SH-SY5Y (cell line): ENCODE results near the gene TET2.

Experiments
- GATA2 ChIP-seq: IDR thresholded peaks from 2 replicates; pipeline ENCODE4 v1.6.1; 2011; ENCODE audit warnings: mild to moderate bottlenecking, low read depth, low read length
- GATA3 ChIP-seq: IDR thresholded peaks from 2 replicates; pipeline ENCODE4 v1.6.1; 2011; ENCODE audit warnings: low read depth, mild to moderate bottlenecking, low read length, moderate library complexity

Gene TET2

GRCh38 chr4:105304085-105304484, 157.4 kb downstream of the TET2 start:
- TF ChIP-seq GATA2 (no peak), GATA3 (no peak)

GRCh38 chr4:105305019-105305836, 158.6 kb downstream of the TET2 start:
- TF ChIP-seq GATA2 (no peak), GATA3 (no peak)

DNA sequence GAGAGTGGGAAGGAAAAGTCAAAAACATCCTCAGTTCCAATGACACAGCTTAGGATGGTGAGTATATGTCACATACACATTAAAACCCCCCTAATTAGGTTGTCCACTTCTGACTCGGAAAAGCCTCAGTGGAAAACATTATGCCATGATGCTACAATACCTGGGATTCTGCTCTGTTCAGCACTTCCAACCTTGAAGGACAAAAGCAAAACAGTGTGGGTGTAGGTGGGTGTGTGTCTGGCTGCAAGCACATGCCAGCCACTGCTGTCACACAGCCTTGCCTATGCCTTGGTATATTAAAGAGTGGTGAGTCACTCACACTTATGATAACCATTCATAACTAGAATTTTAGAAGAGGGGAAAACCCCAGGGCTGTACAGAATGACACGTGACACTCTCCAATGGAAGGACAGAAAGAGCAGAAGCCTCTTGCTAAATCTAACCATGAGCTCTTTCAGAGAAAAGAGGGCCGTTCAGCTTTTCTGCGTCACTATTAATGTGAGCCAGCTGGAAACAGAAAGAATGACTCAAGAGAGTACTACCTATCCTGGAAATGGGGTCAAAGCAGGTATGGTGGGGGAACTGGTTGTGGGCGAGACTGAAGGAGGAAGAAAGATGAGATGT, 159.6 kb downstream of the TET2 start:
- TF ChIP-seq GATA3 = no peak
- TF ChIP-seq GATA2 = no peak

DNA sequence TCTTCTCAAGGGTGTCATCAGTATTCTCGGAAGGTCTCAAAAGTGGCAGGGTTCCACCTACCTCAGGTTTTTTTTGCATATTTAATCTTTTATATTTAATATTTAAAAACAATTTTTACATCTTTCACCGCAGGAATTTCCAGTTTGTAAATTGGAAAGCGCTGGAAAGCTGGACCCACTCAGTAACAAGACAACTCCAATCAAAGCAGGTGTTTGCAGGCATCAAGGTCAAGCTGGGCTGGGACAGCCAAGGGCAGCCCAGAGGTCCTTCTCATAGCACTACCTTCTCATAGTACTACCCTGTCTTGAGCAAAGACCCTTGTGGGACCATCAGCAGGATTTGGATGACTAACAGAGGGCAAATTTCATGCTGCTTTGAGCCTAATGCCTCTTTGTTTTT, 160.1 kb downstream of the TET2 start:
- no peak for TF ChIP-seq GATA2
- TF ChIP-seq GATA3 = no peak

GRCh38 chr4:105318486-105318885, 171.8 kb downstream of the TET2 start:
- TF ChIP-seq GATA3 (no peak), GATA2 (no peak)

DNA sequence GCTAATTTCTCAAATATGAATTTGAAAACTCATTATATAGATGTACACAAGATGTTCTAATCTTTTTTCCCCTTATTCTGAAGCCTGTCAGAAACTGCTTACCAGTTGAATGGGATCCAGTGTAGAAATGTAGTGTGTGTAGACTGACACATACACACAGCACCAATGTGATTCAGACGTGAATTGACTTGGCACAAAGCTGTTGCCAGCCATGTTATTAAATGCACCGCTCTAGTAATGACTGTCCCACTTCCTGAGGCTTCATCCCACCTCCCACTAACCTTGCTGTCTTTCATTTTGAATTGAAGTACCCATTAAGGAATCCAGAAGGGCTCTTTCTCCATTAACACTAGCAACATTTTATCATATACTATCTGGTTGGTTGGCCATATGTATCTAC, 180.5 kb downstream of the TET2 start:
- TF ChIP-seq GATA2 (no peak), GATA3 (no peak)

DNA sequence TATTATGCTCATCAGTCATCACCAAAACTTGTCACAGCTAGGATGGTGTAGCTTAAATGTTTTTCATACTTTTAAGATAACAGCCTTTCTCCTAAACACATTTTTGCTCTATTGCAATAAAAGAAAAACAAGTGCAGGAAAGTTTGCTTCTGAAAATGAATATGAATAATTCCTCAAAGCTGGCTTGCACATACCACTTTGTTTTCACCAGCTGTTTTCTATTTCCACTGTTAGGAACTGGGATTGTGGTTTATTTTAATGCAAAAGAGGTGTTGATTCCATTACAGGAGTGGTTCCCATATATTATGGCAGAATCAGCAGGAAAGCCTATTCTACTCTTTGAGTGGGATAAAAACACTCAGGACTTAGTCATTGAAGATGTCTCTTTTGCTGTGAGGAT, 181.3 kb downstream of the TET2 start:
- TF ChIP-seq GATA2 = no peak
- TF ChIP-seq GATA3 = no peak

DNA sequence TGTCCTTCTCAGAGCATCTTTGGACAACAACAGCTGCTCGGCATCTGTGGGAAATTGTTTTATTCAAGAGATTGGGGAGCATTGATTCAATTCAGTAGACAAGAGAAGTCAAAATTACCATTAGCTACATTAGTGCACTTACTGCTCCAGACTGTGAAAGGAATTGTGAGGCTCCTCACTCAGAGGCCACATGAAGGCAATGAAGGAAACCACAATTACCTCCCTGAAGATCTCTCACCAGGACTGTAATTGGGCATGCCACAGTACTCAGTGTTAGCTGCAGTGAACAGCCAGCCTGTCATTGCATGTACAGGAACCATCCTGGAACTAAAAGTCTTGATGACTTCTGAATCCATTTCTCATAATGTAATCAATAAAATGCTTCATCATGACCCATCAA, 182.4 kb downstream of the TET2 start:
- TF ChIP-seq GATA2 = no peak
- TF ChIP-seq GATA3 = no peak
